ENCODE data around the gene NOL7. TPM values are rescaled to one million over a fixed set of nuclear protein-coding genes. Genes with fewer than 3 reads are reported as not detected.

Gene NOL7
- total RNA-seq, 4 donors from 2014 or later = 46.6 to 66.0 (median 56.4) TPM

DNA sequence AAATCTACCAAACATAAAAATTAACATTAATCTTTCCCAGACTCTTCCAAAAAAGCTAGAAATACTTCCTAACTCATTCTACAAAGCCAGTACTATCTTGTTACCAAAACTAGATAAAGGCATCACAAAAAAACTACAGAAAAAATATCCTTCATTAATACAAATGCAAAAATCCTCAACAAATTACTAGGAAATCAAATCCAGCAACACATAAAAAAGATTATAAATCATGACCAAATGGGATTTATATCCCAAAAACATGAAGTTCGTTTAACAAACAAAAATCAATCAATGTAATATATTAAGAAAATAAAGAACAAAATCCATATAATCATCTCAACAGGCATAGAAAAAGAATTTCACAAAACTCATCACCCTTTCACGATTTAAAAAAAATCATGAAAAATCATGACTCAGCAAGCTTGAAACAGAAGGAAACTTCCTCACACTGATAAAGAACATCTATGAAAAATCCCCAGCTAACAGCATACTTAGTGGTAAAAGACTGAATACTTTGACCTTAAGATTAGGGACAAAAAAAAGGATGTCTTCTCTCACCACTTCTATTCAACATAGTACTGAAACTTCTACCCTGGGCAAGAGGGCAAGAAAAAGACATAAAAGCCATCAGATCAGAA, 53.3 kb downstream of the NOL7 start:
- no peak overlapping the region for H3K27ac ChIP-seq
- H3K27me3 ChIP-seq = no peaks in the 10 kb centered on the region

DNA sequence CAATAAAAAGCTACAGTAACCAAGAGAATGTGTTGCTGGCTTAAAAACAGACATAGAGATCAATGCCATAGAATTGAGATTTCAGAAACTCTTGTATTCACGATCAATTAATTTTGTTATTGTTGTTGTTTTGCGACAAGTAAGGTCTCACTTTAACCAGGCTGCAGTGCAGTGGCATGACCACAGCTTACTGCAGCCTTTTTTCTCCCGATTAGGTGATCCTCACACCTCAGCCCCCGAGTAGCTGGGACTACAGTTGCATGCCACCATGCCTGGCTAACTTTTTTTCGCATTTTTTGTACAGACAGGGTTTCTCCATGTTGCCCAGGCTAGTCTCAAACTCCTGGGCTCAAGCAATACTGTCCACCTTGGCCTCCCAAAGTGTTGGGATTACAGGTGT, 54.3 kb downstream of the NOL7 start:
- no peak overlapping the region for H3K27ac ChIP-seq
- TF ChIP-seq POLR2A (IDR thresholded peaks at IDR 0.05) = no peak
- no peak for TF ChIP-seq CTCF (IDR thresholded peaks at IDR 0.05)
- no peaks in the 10 kb centered on the region for H3K27me3 ChIP-seq
- no peak overlapping the region for H3K4me3 ChIP-seq
- H3K36me3 ChIP-seq = no peaks in the 10 kb centered on the region
- H3K4me1 ChIP-seq = no peaks in the 10 kb centered on the region
- no peak for DNase-seq
- no peaks in the 10 kb centered on the region for H3K9me3 ChIP-seq

More for the DNA sequence above, 53.3 kb downstream of the NOL7 start:
- Histone ChIP-seq H3K36me3 (no peaks in the 10 kb centered on the region), H3K4me1 (no peaks in the 10 kb centered on the region), H3K9me3 (no peaks in the 10 kb centered on the region), H3K4me3 (no peak overlapping the region)
- no peak for DNase-seq
- TF ChIP-seq POLR2A (IDR thresholded peaks at IDR 0.05) (no peak), CTCF (IDR thresholded peaks at IDR 0.05) (no peak)

Other genes starting within 250 kb of the NOL7 start
- gene GFOD1, start 127.7 kb upstream of the NOL7 start, total RNA-seq = 10 to 100 TPM; 10.7 to 24.2 (median 17.6) TPM
- gene SIRT5, start 40.7 kb upstream of the NOL7 start, total RNA-seq = 10 to 100 TPM in 3 of 4 donors, 1 to 10 TPM in 1; 6.8 to 22.1 (median 18.1) TPM
- gene RANBP9, start 96.5 kb downstream of the NOL7 start, total RNA-seq = 10 to 100 TPM; 26.2 to 49.5 (median 31.3) TPM
- gene MCUR1, start 199.2 kb downstream of the NOL7 start, total RNA-seq = 10 to 100 TPM; 20.6 to 49.4 (median 33.6) TPM

Measured in Peyer's patch (tissue), 4 donors.